ENCODE measurements around the gene CIB4.
"Not testable (repeated sequence)": the region's sequence is repeated elsewhere in the genome, so short reads cannot be mapped to it uniquely, and the experiment has no call there.

CIB4 gene

GRCh38 chr2:26665296-26665695 is 24.1 kb upstream of the CIB4 start:
- DNase-seq = not testable (repeated sequence)

- DNase-seq = no peak
Measured at GRCh38 chr2:26660363-26660962, 19.3 kb upstream of the CIB4 start.

DNA sequence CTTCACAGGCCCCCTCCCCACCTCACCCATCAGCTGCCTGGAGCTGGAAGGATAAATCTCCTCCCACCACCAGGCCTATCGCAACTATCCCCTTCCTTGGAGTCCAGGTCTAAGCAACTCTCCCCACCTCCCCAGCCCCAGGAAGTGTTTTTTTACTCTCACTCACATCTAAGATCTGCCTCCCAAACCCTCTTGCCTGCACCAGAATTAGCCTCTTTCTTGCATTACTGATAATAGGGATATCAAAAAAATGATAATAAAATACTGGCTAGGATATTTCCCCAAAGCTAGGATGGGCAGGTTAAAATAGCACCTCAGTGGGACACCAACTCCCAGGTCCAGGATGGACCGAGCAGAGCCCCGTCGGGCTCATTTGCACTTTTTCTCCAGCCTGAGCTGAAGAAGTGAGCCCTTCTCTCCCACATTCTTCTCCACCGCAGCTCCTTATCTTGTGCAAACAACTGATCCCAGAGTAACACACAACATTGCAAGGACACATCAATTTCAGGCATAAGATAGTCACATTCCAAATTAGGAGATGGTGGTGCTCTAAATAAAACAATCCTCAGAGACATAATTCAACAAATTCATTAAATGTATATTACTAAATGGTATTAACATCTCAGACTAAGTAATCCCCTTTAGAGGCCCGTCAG is 17.7 kb upstream of the CIB4 start:
- DNase-seq = no peak

- no peak for DNase-seq
Measured at GRCh38 chr2:26657265-26657664, 16.1 kb upstream of the CIB4 start.

GRCh38 chr2:26655611-26656195 is 14.5 kb upstream of the CIB4 start:
- no peak for DNase-seq

- not testable (repeated sequence) for DNase-seq
Measured at GRCh38 chr2:26655120-26655519, 14.0 kb upstream of the CIB4 start.

DNA sequence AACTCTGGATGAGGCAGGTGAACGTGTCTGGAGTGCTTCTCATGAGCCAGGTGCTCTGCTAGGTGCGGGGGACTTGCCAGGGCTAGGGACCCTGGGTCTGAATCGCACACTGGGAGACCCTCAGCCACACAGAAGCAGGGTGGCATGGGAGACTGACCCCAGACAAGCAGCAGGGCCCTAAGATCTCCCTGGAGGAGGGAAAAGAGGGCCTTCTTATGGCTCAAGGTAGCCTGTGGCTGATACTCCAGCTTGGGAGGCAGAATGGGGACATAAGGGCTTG is 12.8 kb upstream of the CIB4 start:
- DNase-seq = no peak

DNA sequence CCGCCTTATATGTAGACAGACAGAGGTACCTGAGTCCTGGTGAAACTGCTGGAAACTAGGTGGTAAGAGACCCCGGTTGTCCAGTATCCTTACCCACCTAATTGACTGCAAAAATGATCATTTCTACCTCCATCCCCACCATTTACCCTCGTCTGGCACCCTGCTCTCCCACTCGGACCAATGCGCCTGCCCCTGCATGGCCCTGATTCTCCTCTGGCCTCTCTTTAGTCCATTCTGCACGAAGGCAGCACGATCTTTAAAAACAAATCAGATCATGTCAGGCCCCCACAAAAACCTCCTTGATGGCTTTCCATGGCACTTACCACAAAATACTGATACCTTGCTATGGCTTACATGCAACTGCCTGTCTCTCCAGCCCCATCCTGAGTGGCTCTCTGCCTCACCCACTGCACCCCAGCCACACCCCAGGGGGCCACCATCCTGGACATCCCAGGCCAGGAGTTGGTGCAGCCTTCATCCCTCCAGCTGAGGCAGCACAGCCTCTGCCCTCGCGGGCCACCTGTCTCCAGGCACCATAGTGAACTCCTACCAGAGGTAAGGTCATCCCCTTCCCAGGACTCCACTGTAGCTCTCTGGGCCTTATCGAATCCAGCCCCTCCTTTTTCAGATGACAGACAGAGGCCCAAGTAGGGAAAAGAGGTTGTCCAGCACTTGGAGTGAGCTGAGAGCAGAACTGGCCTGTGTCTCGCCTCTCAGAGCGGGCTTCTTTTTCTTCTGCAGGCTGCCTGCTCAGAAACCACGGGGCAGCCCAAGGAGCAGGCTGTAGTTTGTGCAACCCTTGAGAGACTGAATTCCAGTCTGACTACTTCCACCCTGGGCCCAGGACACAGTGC is 12.3 kb upstream of the CIB4 start:
- DNase-seq = no peak

DNA sequence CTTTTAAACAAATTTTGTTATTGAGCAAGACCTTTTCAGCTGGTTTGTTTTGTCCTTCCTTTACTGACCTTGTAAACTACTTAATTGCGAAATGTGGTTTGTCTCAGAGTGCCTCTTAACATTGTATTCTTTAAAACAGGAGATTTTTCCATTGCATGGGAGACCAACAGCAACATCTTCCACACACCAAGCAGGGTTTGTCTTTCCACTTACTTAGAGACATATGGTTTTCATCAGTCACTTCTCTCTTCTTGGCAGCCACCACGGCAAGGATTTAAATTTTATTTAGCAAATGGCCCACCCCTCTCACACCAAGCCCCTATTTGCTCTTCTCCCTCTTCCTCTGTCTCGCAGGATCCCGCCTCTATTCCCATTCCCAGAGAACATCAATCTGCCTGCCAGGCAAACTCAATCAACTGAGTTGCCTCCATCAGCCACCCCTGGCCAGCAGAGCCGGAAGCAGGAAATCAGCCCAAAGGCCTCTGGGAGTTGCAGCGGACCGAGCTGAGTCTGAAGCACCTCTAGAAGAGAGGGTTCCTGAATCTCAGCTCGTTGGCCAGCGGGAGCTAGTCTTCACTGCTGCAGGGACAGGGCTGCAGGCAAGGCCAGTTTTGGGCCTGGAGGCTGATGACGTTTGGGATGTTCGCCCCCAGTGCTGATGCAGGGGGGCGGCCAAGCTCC is 11.3 kb upstream of the CIB4 start:
- DNase-seq = no peak

GRCh38 chr2:26651799-26652198 is 10.6 kb upstream of the CIB4 start:
- DNase-seq = no peak

- no peak for DNase-seq
Measured at GRCh38 chr2:26651470-26651771, 10.3 kb upstream of the CIB4 start.

DNA sequence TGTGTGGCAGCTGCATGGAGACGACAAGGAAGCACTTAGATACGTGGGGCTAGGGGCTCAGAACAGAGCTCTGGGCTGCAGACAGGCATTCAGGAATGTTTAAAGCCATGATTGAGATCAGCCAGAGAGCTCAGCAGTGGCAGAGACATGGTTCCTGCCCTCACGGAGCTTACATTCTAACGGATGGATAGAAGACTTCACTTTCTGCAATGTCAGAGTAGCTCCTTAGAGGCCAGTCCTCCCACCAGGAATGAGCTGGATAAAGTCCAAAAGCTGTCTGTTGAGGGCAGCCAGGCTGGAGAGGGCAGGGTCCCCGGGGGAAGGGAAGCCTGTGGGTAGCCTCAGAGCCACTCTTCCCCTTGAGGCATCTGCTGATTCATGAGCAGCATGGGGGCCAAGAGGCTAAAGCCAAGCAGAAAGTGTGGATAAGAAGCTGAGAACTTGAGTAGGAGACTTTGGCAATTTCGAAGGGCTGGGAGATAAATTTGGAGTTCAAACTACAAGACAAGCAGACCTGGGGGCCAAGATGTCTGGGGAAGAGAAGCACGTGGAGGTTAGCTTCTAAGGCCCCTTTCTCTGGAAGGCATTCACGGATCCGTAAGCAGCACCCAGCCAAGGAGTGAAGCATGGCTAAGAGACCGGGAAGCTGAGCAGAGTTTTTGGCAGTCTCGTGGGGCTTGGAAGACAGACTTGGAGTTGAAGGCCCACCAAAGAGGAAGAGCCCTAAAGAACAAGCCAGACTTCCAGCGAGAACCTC is 9.7 kb upstream of the CIB4 start:
- no peak for DNase-seq

GRCh38 chr2:26649992-26650712 is 9.0 kb upstream of the CIB4 start:
- DNase-seq = no peak

DNA sequence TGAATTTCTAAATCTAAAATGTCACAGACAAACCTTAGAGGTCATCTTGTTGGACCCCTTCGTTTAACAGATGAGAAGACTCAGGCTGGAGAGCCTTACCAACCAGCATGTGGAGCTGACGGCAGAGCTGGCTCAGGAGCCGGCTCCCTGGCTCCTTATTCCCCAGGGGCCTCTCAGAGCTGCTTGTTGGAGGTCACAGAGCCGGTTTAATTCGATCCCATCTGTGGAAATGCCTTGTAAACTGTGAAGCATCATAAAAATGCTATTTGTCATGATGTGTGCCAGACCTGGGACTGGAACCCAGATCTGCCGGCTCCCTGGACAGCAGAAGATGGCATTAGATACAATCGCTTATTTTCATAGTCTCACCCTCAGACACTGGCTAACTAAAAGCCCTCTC is 8.2 kb upstream of the CIB4 start:
- no peak for DNase-seq

DNA sequence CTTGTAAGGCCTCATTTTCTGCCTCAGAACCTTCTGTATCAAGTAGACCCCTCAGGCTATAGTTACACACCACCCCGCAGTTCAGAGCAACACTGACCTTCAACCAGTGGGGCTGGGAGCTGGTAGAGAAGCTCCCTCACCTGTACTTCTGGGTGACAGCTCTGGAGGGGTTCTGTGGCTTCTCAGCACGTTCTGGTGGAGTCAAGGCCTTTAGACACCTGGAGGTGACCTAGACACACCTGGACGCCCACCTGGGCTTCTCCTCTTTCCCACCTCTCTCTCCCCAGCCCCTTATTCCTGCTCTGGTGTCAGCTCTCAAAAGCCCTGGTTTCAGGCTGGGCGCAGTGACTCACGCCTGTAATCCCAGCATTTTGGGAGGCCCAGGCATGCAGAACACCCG is 7.3 kb upstream of the CIB4 start:
- no peak for DNase-seq

- DNase-seq = no peak
Measured at GRCh38 chr2:26647981-26648380, 6.8 kb upstream of the CIB4 start.

DNA sequence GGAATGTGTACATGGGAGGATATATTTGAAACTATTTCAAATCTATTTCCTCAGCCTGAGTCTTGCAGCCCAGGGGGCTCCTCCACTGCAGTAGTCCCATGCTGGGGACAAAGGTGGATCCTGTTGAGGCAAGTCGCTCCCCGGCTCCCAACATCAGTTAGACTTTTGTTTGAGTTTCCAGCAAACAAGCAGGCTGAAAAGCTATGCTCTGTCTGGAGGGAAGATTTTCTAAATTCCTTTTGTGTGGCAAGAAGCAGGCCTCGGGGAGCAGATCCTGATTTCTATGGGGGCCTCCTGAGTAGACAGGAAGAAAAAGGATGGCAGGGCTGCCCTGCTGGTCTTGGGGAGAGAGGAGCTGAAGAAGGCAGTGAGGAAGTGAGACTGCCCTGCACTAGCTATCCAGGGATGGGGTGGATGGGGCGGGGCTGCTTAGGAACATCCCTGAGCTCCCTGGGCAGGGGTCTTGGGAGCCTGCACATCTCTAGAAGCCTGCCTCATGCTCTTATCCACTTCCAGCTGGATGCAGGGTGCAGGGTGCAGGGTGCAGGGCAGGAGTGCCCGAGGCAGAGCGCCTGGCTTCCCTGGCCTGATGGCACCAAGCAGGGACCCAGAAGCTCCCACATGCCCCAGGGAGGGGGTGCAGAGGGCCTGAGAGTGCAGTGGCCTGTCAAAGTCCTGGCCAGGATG is 6.0 kb upstream of the CIB4 start:
- DNase-seq = no peak

DNA sequence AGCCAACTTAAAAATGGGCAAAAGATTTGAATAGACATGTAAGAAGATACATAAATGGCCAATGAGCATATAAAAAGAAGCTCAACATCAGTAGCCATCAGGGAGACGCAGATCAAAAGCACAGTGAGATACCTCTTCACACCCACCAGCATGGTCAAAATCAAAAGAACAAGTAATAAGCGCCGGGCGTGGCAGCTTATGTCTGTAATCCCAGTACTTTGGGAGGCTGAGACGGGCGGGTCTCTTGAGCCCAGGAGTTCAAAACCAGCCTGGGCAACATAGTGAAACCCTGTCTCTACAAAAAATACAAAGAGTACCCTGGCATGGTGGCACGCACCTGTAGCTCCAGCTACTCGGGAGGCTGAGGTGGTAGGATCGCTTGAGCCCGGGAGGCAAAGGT is 4.6 kb upstream of the CIB4 start:
- no peak for DNase-seq

DNA sequence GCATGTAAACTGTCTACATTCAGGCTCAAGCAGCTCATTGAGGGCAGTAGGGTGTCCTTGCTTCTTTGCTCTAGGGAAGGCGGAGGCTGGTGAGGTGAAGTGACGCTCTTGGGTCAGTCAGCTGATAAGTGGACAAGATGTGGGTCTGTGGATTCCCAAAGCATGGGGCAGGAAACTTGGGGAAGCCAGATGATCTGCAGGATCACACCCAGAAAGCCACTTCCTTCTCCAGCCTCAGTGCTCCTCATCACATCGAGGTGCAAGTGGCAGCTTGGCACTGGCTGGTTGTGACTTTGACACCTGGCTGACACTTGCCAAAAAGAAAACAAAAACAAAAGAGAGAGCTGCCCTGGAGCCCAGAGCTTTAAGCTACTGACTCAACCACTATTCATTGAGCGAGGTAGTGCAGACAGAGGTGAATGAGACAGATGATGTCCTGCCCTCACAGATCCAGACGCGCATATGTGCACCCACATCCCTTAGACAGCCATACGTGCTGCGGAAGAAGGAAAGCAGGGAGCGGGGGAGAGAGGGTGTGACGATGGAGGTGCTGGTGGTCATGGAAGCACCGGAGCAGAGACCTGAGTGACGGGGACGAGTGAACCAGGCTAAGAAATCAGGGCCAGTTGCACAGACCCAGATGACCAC is 3.1 kb upstream of the CIB4 start:
- DNase-seq = no peak

- no peak for DNase-seq
Measured at GRCh38 chr2:26642429-26642828, 1.3 kb upstream of the CIB4 start.

DNA sequence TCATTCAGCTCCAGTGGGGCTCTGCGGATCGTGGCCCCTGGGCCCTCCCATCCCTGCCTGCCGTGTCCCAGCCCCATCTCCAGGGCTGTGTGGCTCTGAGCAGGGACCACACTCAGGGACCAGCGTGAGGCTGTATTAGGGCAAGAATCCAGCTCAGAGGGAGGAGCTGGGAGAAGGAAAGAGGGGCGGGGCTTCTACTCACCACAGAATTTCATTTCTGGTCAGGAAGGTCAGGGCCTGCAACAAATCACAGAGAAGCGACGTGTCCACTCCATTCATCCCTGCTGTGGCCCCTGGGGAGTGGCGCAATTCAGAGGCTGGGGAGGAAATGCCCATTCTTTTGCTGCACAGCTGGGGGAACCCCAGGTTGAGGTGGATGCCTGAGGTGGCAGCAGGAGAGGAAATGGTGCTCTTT is 828 bp downstream of the CIB4 start:
- no peak for DNase-seq
